OCI-LY3 (cell line): Measurements from ENCODE around the gene ESR1.

Experiments used
- H2AFZ ChIP-seq: fragments of 200-600, 300-600 bp; shearing (Covaris generic); 2 replicates; pipeline ENCODE4 v1.6.0; 2014; ENCODE audit warnings: antibody characterized with exemption, low read depth, low read length
- H3K27ac ChIP-seq: fragments of 200-600, 300-600 bp; sonication (generic); 2 replicates; pipeline ENCODE4 v1.5.1; 2014; ENCODE audit warnings: mild to moderate bottlenecking, low read length, moderate library complexity, mixed read lengths
- H3K27me3 ChIP-seq: fragments of 200-600, 300-600 bp; sonication (generic); 2 replicates; pipeline ENCODE4 v1.6.1; 2014; ENCODE audit warnings: low read depth, low read length, mixed read lengths
- H3K36me3 ChIP-seq: fragments of 200-600, 300-600 bp; sonication (generic); replicated peaks from 2 replicates; pipeline ENCODE3; 2014; ENCODE audit warnings: low read depth, low read length, mixed read lengths
- H3K4me1 ChIP-seq: fragments of 300-600, 200-600 bp; sonication (generic); 2 replicates; pipeline ENCODE4 v1.6.1; 2014; ENCODE audit warnings: low read length, mixed read lengths
- H3K4me2 ChIP-seq: fragments of 200-600, 300-600 bp; sonication (generic); 2 replicates; pipeline ENCODE4 v1.6.1; 2014; ENCODE audit warnings: low read length, mixed read lengths
- H3K4me3 ChIP-seq: fragments of 300-600, 200-600 bp; sonication (generic); 2 replicates; pipeline ENCODE4 v1.5.1; 2014; ENCODE audit warnings: antibody characterized with exemption, mild to moderate bottlenecking, low read length, moderate library complexity
- H3K79me2 ChIP-seq: fragments of 300-600, 200-600 bp; shearing (Covaris generic); 2 replicates; pipeline ENCODE4 v1.6.1; 2014; ENCODE audit warnings: mild to moderate bottlenecking, low read length, mixed read lengths
- H3K9ac ChIP-seq: fragments of 300-600, 200-600 bp; shearing (Covaris generic); 2 replicates; pipeline ENCODE4 v1.6.0; 2014; ENCODE audit warnings: mild to moderate bottlenecking, low read length, moderate library complexity
- H3K9me3 ChIP-seq: fragments of 200-600, 300-600 bp; shearing (Covaris generic); 2 replicates; pipeline ENCODE4 v1.6.1; 2014; ENCODE audit warnings: low read length, mixed read lengths; ENCODE audit not compliant: insufficient read depth
- H4K20me1 ChIP-seq: fragments of 200-600, 300-600 bp; sonication (generic); 2 replicates; pipeline ENCODE4 v1.6.1; 2016; ENCODE audit warnings: low read length, mixed read lengths; ENCODE audit not compliant: insufficient read depth
- EZH2phosphoT487 ChIP-seq: fragments of 200-600 bp; shearing (Covaris generic); IDR thresholded peaks from 2 replicates; pipeline ENCODE4 v1.6.1; 2018; ENCODE audit warnings: antibody characterized with exemption, mixed run types, low read depth
- TF ChIP-seq, protein P1 (sequence below): fragments of 200-600, 300-600 bp; sonication (generic); IDR thresholded peaks from 2 replicates; pipeline ENCODE4 v1.5.1; 2014; ENCODE audit warnings: antibody characterized with exemption, low read length, low read depth

The ESR1 gene

GRCh38 chr6:152100183-152100618, 292.7 kb downstream of the ESR1 start:
- no peak overlapping the region for H3K4me3 ChIP-seq
- no peaks in the 10 kb centered on the region for H3K9me3 ChIP-seq
- no peaks in the 10 kb centered on the region for H3K36me3 ChIP-seq
- peaks cover 2% of the 10 kb centered on the region for H3K4me1 ChIP-seq
- H4K20me1 ChIP-seq: no peaks in the 10 kb centered on the region
- no peaks in the 10 kb centered on the region for H3K79me2 ChIP-seq
- H2AFZ ChIP-seq: no peak overlapping the region
- TF ChIP-seq, protein P1, sequence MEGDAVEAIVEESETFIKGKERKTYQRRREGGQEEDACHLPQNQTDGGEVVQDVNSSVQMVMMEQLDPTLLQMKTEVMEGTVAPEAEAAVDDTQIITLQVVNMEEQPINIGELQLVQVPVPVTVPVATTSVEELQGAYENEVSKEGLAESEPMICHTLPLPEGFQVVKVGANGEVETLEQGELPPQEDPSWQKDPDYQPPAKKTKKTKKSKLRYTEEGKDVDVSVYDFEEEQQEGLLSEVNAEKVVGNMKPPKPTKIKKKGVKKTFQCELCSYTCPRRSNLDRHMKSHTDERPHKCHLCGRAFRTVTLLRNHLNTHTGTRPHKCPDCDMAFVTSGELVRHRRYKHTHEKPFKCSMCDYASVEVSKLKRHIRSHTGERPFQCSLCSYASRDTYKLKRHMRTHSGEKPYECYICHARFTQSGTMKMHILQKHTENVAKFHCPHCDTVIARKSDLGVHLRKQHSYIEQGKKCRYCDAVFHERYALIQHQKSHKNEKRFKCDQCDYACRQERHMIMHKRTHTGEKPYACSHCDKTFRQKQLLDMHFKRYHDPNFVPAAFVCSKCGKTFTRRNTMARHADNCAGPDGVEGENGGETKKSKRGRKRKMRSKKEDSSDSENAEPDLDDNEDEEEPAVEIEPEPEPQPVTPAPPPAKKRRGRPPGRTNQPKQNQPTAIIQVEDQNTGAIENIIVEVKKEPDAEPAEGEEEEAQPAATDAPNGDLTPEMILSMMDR: no peak
- no peak for TF ChIP-seq EZH2phosphoT487
- H3K27ac ChIP-seq: no peak overlapping the region
- H3K9ac ChIP-seq: no peak overlapping the region
- H3K4me2 ChIP-seq: no peak overlapping the region
- H3K27me3 ChIP-seq: no peaks in the 10 kb centered on the region

- Histone ChIP-seq H2AFZ (no peak overlapping the region), H3K9ac (no peak overlapping the region), H4K20me1 (no peaks in the 10 kb centered on the region), H3K79me2 (no peaks in the 10 kb centered on the region), H3K4me1 (peaks cover 13% of the 10 kb centered on the region), H3K9me3 (no peaks in the 10 kb centered on the region), H3K36me3 (no peaks in the 10 kb centered on the region), H3K27ac (no peak overlapping the region), H3K27me3 (no peaks in the 10 kb centered on the region), H3K4me2 (no peak overlapping the region), H3K4me3 (no peak overlapping the region)
- TF ChIP-seq, protein P1: no peak
- TF ChIP-seq EZH2phosphoT487: no peak
Observed at GRCh38 chr6:152107973-152108372, 300.5 kb downstream of the ESR1 start.

DNA sequence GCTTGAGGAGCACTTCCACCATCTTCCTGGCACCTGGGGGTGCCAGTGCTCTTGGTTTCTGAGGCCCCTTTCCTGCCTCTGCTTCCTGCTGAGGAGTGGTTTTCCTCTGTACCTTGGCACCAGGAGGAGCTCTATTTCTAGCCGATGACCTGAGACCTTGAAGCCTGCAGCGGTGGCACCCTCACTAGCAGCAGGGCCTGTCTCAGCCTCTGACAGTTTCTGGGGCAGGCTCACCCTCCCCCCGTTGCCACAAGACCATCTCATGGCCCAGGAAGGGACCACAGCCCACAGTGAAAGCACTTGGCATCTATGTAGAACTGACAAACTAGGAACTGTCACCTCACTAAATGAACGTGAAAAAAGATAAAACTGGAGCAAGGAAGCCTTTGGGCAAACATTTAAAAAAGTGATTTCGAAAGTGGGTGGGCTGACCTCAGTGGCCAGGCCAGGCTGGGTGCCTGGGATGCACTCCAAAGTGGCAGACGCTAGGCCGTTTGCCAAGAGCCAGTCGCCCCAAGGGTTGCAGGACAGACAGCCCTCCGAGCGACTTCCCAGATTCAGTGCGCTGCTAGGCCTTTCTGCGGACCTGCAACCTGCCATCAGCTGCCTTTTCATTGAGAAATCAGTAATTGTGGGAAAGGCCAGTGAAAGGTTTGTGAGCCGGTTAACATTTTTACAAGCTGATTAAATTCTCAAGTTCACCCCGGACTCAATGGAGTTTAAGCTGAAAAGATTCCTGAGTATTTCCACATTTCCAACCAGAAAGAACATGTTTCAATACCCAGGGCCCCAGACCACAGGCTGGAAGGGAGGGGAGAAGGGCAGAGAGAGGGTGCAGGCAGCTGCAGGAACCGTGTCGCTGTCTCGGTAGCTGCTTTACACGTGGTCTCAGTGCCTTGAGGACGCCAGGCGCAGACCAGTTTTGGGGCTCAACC, 303.7 kb downstream of the ESR1 start:
- Histone ChIP-seq H3K36me3 (no peaks in the 10 kb centered on the region), H3K4me2 (no peak overlapping the region), H2AFZ (no peak overlapping the region), H3K27ac (no peak overlapping the region), H3K4me1 (peaks cover 28% of the 10 kb centered on the region), H3K9me3 (no peaks in the 10 kb centered on the region), H3K27me3 (no peaks in the 10 kb centered on the region), H3K4me3 (no peak overlapping the region), H3K79me2 (no peaks in the 10 kb centered on the region), H3K9ac (no peak overlapping the region), H4K20me1 (no peaks in the 10 kb centered on the region)
- no peak for TF ChIP-seq EZH2phosphoT487
- TF ChIP-seq, protein P1: no peak

GRCh38 chr6:152112491-152113261, 305.2 kb downstream of the ESR1 start:
- Histone ChIP-seq H3K9ac (no peak overlapping the region), H3K27ac (peak overlapping the region; percentile 30), H4K20me1 (no peaks in the 10 kb centered on the region), H3K4me3 (peak overlapping the region; percentile 13; the same call in 1 of the 2 replicates), H3K36me3 (no peaks in the 10 kb centered on the region), H3K4me1 (peaks cover 28% of the 10 kb centered on the region), H3K4me2 (peak overlapping the region; percentile 51), H3K27me3 (no peaks in the 10 kb centered on the region), H3K79me2 (no peaks in the 10 kb centered on the region), H3K9me3 (no peaks in the 10 kb centered on the region), H2AFZ (no peak overlapping the region; the same call in 1 of the 2 replicates)
- no peak for TF ChIP-seq EZH2phosphoT487
- TF ChIP-seq, protein P1: no peak
